ENCODE results near the gene CEMIP2. TPM values are rescaled to one million over a fixed set of nuclear protein-coding genes. Genes with fewer than 3 reads are reported as not detected.

The CEMIP2 gene
- polyA plus RNA-seq, 1 of the 3 experiments (the other 2 are of a cell fraction), result 39.8 TPM

- TF ChIP-seq, protein P1, sequence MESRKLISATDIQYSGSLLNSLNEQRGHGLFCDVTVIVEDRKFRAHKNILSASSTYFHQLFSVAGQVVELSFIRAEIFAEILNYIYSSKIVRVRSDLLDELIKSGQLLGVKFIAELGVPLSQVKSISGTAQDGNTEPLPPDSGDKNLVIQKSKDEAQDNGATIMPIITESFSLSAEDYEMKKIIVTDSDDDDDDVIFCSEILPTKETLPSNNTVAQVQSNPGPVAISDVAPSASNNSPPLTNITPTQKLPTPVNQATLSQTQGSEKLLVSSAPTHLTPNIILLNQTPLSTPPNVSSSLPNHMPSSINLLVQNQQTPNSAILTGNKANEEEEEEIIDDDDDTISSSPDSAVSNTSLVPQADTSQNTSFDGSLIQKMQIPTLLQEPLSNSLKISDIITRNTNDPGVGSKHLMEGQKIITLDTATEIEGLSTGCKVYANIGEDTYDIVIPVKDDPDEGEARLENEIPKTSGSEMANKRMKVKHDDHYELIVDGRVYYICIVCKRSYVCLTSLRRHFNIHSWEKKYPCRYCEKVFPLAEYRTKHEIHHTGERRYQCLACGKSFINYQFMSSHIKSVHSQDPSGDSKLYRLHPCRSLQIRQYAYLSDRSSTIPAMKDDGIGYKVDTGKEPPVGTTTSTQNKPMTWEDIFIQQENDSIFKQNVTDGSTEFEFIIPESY (IDR thresholded peaks at IDR 0.05; ENCODE audit: borderline replicate concordance, low read depth), result no peak
- TF ChIP-seq RFX5 (IDR thresholded peaks at IDR 0.05; ENCODE audit: low read length), result no peak
These were observed 28.1 kb downstream of the CEMIP2 start (continued) for GRCh38 chr9:71740199-71740598.

DNA sequence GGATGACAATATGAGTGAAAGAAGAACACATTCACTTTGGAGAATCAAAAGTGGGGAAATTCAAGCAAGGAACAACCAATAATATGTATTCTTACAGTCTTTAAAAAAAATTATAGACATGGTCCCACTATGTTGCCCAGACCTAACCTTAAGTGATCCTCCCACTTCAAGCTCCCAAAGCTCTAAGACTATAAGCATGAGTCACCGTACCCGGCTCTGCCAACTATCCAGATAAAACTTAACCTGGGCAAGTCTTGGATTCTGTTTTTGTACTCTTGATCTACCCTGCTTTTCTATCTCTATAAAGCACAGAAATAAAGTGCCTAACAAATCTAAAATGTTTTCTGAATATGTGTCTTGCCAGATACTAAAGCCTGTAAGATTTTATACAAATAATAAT, 30.9 kb downstream of the CEMIP2 start:
- ChIA-PET CTCF (no interaction called here), POLR2A (no interaction called here)
- H2AFZ ChIP-seq (ENCODE audit: low read depth), result no peak overlapping the region
- H3K9me2 ChIP-seq, result no peaks in the 10 kb centered on the region
- H3F3A ChIP-seq (replicated peaks; ENCODE audit: insufficient read depth), result no peaks in the 10 kb centered on the region
- TF ChIP-seq GATA2 (CRISPR knock-in tag; IDR thresholded peaks at IDR 0.05), result no peak
- no peak for TF ChIP-seq RCOR1 (IDR thresholded peaks at IDR 0.05; ENCODE audit: low read length)
- TF ChIP-seq RAD21 (IDR thresholded peaks at IDR 0.05; ENCODE audit: low read length), result no peak
- TF ChIP-seq ELF1 (IDR thresholded peaks at IDR 0.05), result no peak
- TF ChIP-seq, protein P2, sequence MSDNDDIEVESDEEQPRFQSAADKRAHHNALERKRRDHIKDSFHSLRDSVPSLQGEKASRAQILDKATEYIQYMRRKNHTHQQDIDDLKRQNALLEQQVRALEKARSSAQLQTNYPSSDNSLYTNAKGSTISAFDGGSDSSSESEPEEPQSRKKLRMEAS (IDR thresholded peaks at IDR 0.05; ENCODE audit: low read depth), result no peak
- peak; percentile 27; the same call in 1 of the 2 replicates for TF ChIP-seq JUND (IDR thresholded peaks at IDR 0.05)
- TF ChIP-seq, protein P1 (IDR thresholded peaks at IDR 0.05; ENCODE audit: borderline replicate concordance, low read depth), result no peak
- no peak for TF ChIP-seq YY1 (IDR thresholded peaks at IDR 0.05; ENCODE audit: low read depth)
- TF ChIP-seq REST (IDR thresholded peaks at IDR 0.05; ENCODE audit: low read depth, low read length), result no peak
- TF ChIP-seq, protein P3, sequence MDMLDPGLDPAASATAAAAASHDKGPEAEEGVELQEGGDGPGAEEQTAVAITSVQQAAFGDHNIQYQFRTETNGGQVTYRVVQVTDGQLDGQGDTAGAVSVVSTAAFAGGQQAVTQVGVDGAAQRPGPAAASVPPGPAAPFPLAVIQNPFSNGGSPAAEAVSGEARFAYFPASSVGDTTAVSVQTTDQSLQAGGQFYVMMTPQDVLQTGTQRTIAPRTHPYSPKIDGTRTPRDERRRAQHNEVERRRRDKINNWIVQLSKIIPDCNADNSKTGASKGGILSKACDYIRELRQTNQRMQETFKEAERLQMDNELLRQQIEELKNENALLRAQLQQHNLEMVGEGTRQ (IDR thresholded peaks at IDR 0.05; ENCODE audit: borderline replicate concordance, low read depth, low read length), result no peak
- TF ChIP-seq, protein P4, sequence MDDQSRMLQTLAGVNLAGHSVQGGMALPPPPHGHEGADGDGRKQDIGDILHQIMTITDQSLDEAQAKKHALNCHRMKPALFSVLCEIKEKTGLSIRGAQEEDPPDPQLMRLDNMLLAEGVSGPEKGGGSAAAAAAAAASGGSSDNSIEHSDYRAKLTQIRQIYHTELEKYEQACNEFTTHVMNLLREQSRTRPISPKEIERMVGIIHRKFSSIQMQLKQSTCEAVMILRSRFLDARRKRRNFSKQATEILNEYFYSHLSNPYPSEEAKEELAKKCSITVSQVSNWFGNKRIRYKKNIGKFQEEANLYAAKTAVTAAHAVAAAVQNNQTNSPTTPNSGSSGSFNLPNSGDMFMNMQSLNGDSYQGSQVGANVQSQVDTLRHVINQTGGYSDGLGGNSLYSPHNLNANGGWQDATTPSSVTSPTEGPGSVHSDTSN (IDR thresholded peaks at IDR 0.05), result no peak
- TF ChIP-seq POLR2AphosphoS5 (IDR thresholded peaks at IDR 0.05; ENCODE audit: low read depth, low read length), result no peak
- TF ChIP-seq GABPA (IDR thresholded peaks at IDR 0.05; ENCODE audit: low read depth), result no peak
- TF ChIP-seq RFX5 (IDR thresholded peaks at IDR 0.05; ENCODE audit: low read length), result no peak
- peak; percentile 28; the same call in 1 of the 2 replicates for TF ChIP-seq FOSL2 (IDR thresholded peaks at IDR 0.05; ENCODE audit: borderline replicate concordance, low read depth)
- TF ChIP-seq RXRA (IDR thresholded peaks at IDR 0.05; ENCODE audit: borderline replicate concordance, low read depth), result no peak
- TF ChIP-seq USF1 (IDR thresholded peaks at IDR 0.05; ENCODE audit: borderline replicate concordance, low read depth), result no peak
- 63% methylated on average over 2 of the region's 2 CpGs for WGBS (ENCODE audit: low lambda C conversion rate)
- H3K27me3 ChIP-seq (ENCODE audit: insufficient read depth), result no peaks in the 10 kb centered on the region
- no peak overlapping the region for H3K4me3 ChIP-seq (ENCODE audit: low read depth in 2 of 2, low read length in 1 of 2)
- no peak overlapping the region for H3K4me2 ChIP-seq
- H3K9ac ChIP-seq, result no peak overlapping the region
- H3K79me2 ChIP-seq (ENCODE audit: insufficient read depth), result no peaks in the 10 kb centered on the region
- H3K4me1 ChIP-seq (ENCODE audit: control insufficient read depth in 1 of 2, insufficient read depth in 2 of 2, low read depth in 1 of 2, low read length in 1 of 2), result peaks cover 0 to 5% of the 10 kb centered on the region in 2 experiments; a peak in 1 of 4 replicates
- no peaks in the 10 kb centered on the region for H3K9me3 ChIP-seq
- H3K27ac ChIP-seq (ENCODE audit: low read depth in 2 of 2, low read length in 1 of 2), result no peak overlapping the region
- H3K36me3 ChIP-seq (replicated peaks in 1 of 2; ENCODE audit: control insufficient read depth in 1 of 2, insufficient read depth in 2 of 2, low read length in 1 of 2), result no peaks in the 10 kb centered on the region
- DNase-seq, result no peak
- no peaks in the 10 kb centered on the region for H4K20me1 ChIP-seq (ENCODE audit: insufficient read depth)
